Activated B cell treated with CpG ODN at 0.5 μM for 24 hours (primary cell): ENCODE measurements around the gene MARCHF9. TPM values are rescaled to one million over a fixed set of nuclear protein-coding genes. Genes with fewer than 3 reads are reported as not detected.

Experiments
- ATAC-seq: fragments of 200-7000 bp; cut with Tn5 transposase; one replicate; pipeline ENCODE4 v1.10.0; 2021; ENCODE audit warnings: low read depth, mild to moderate bottlenecking, moderate library complexity
- CTCF ChIA-PET: fragments of 350-600 bp; sonication (Branson Sonifier 250); formaldehyde crosslinking; loops from one replicate; lab custom pipeline; 2021; ENCODE audit warnings: antibody characterized with exemption; lab: Charles Lee
- POLR2A ChIA-PET: fragments of 350-600 bp; sonication (Branson Sonifier 250); formaldehyde crosslinking; loops from one replicate; lab custom pipeline; 2021; ENCODE audit warnings: antibody characterized with exemption; lab: Charles Lee
- DNase-seq: peaks from one replicate; pipeline ENCODE4 v3.0.0; 2022
- H3K27ac Mint-ChIP-seq: one replicate; pipeline ENCODE4 v1.8.0; 2020; ENCODE audit warnings: mixed read lengths
- H3K27me3 Mint-ChIP-seq: one replicate; pipeline ENCODE4 v1.8.0; 2021; ENCODE audit warnings: mixed read lengths
- H3K36me3 Mint-ChIP-seq: one replicate; pipeline ENCODE4 v1.8.0; 2021; ENCODE audit warnings: low read depth, mixed read lengths
- H3K4me1 Mint-ChIP-seq: one replicate; pipeline ENCODE4 v1.8.0; 2021; ENCODE audit warnings: mixed read lengths
- H3K4me3 Mint-ChIP-seq: one replicate; pipeline ENCODE4 v1.8.0; 2020; ENCODE audit warnings: mild to moderate bottlenecking, mixed read lengths
- H3K9me3 Mint-ChIP-seq: one replicate; pipeline ENCODE4 v1.8.0; 2020; ENCODE audit warnings: mixed read lengths
- CTCF ChIP-seq: fragments of 200-600 bp; IDR thresholded peaks from one replicate; pipeline ENCODE4 v1.8.0; 2022; ENCODE audit warnings: antibody characterized with exemption, mild to moderate bottlenecking
- intact Hi-C: fragments of 100-400 bp; cut with micrococcal nuclease; formaldehyde crosslinking; loops from one replicate; pipeline ENCODE4 v1.15.1; 2024
- total RNA-seq: library from RNA; stranded (reverse); gene quantifications from 2 replicates; pipeline ENCODE4 v1.2.3, GENCODE V29; 2022

MARCHF9 gene
- total RNA-seq, 1 donor from 2014 or later: 58.2 TPM

- DNase-seq: no peak
- intact Hi-C loops: no loop called here
- ATAC-seq: no peak
- ChIA-PET POLR2A (interaction anchor here (0.6 kb wide), 1 partner anchor 8 kb away, joined by 3 read pairs; no protein-coding TSS in a partner anchor), CTCF (no interaction called here)
- peaks cover 4% of the 10 kb centered on the region for H3K4me1 Mint-ChIP-seq
- no peaks in the 10 kb centered on the region for H3K27me3 Mint-ChIP-seq
- no peak for TF ChIP-seq CTCF
- H3K36me3 Mint-ChIP-seq: peaks cover 67% of the 10 kb centered on the region
- H3K9me3 Mint-ChIP-seq: no peaks in the 10 kb centered on the region
- no peak overlapping the region for H3K4me3 Mint-ChIP-seq
- H3K27ac Mint-ChIP-seq: no peak overlapping the region
Measured at GRCh38 chr12:57733928-57734327, 21.0 kb upstream of the MARCHF9 start.

- H3K9me3 Mint-ChIP-seq: no peaks in the 10 kb centered on the region
- no peaks in the 10 kb centered on the region for H3K27me3 Mint-ChIP-seq
- H3K27ac Mint-ChIP-seq: no peak overlapping the region
- DNase-seq: no peak
- ChIA-PET CTCF (interaction anchor here (0.6 kb wide), 1 partner anchor 152 kb away, joined by 3 read pairs; no protein-coding TSS in a partner anchor), POLR2A (no interaction called here)
- H3K4me1 Mint-ChIP-seq: peaks cover 10% of the 10 kb centered on the region
- H3K36me3 Mint-ChIP-seq: peaks cover 66% of the 10 kb centered on the region
- no peak overlapping the region for H3K4me3 Mint-ChIP-seq
- intact Hi-C loops: no loop called here
- no peak for ATAC-seq
- no peak for TF ChIP-seq CTCF
Measured at GRCh38 chr12:57734591-57734990, 20.3 kb upstream of the MARCHF9 start.

GRCh38 chr12:57735198-57735855 lies 19.6 kb upstream of the MARCHF9 start:
- peaks cover 60% of the 10 kb centered on the region for H3K36me3 Mint-ChIP-seq
- no peak overlapping the region for H3K27ac Mint-ChIP-seq
- no peaks in the 10 kb centered on the region for H3K27me3 Mint-ChIP-seq
- CTCF ChIA-PET: no interaction called here
- no peak overlapping the region for H3K4me3 Mint-ChIP-seq
- H3K4me1 Mint-ChIP-seq: peaks cover 12% of the 10 kb centered on the region
- POLR2A ChIA-PET: interaction anchor here (0.6 kb wide), 1 partner anchor 40 kb away, joined by 4 read pairs; no protein-coding TSS in a partner anchor
- DNase-seq (no peak), ATAC-seq (no peak)
- TF ChIP-seq CTCF: no peak
- no peaks in the 10 kb centered on the region for H3K9me3 Mint-ChIP-seq
- intact Hi-C loops: no loop called here

- DNase-seq (no peak), ATAC-seq (no peak)
- peaks cover 51% of the 10 kb centered on the region for H3K36me3 Mint-ChIP-seq
- no peaks in the 10 kb centered on the region for H3K9me3 Mint-ChIP-seq
- CTCF ChIA-PET: no interaction called here
- no peak overlapping the region for H3K4me3 Mint-ChIP-seq
- H3K27ac Mint-ChIP-seq: no peak overlapping the region
- H3K27me3 Mint-ChIP-seq: no peaks in the 10 kb centered on the region
- TF ChIP-seq CTCF: no peak
- intact Hi-C loops: no loop called here
- POLR2A ChIA-PET: no interaction called here
- peaks cover 20% of the 10 kb centered on the region for H3K4me1 Mint-ChIP-seq
Measured at GRCh38 chr12:57735952-57736740, 18.8 kb upstream of the MARCHF9 start.

GRCh38 chr12:57736741-57737466 lies 18.0 kb upstream of the MARCHF9 start:
- peaks cover 44% of the 10 kb centered on the region for H3K36me3 Mint-ChIP-seq
- intact Hi-C loops: no loop called here
- H3K4me3 Mint-ChIP-seq: no peak overlapping the region
- DNase-seq: no peak
- ChIA-PET CTCF (no interaction called here), POLR2A (no interaction called here)
- TF ChIP-seq CTCF: no peak
- H3K9me3 Mint-ChIP-seq: no peaks in the 10 kb centered on the region
- H3K27me3 Mint-ChIP-seq: no peaks in the 10 kb centered on the region
- H3K4me1 Mint-ChIP-seq: peaks cover 27% of the 10 kb centered on the region
- ATAC-seq: no peak
- no peak overlapping the region for H3K27ac Mint-ChIP-seq
